GM23338 (cell line): Measurements from ENCODE around the gene ZC3H13. TPM values are rescaled to one million over a fixed set of nuclear protein-coding genes. Genes with fewer than 3 reads are reported as not detected.

ENCODE experiments used
- ATAC-seq: fragments of 200-7000 bp; cut with Tn5 transposase; 3 replicates; pipeline ENCODE4 v1.9.1; 2020
- DNase-seq: peaks from one replicate; pipeline ENCODE4 v3.0.0-alpha.2; 2015; ENCODE audit warnings: low spot score
- H2AFZ ChIP-seq: fragments of 200-600 bp; sonication (generic); 2 replicates; pipeline ENCODE4 v1.8.0; 2016; ENCODE audit warnings: antibody characterized with exemption, mild to moderate bottlenecking, moderate library complexity
- H3F3A ChIP-seq: fragments of 200-600 bp; sonication (generic); replicated peaks from 2 replicates; pipeline ENCODE4 v1.8.0; 2017; ENCODE audit warnings: antibody characterized with exemption, mixed run types, low read depth
- H3K27ac ChIP-seq: fragments of 200-600 bp; sonication (generic); 2 replicates; pipeline ENCODE4 v1.6.1; 2016; ENCODE audit warnings: low read depth
- H3K27me3 ChIP-seq: fragments of 200-600 bp; sonication (generic); 2 replicates; pipeline ENCODE4 v1.8.0; 2016; ENCODE audit warnings: mild to moderate bottlenecking, mixed run types, moderate library complexity; ENCODE audit not compliant: insufficient read depth
- H3K36me3 ChIP-seq: fragments of 200-600 bp; sonication (generic); 2 replicates; pipeline ENCODE4 v1.8.0; 2016; ENCODE audit warnings: mild to moderate bottlenecking; ENCODE audit not compliant: insufficient read depth
- H3K4me1 ChIP-seq: fragments of 200-600 bp; sonication (generic); 2 replicates; pipeline ENCODE4 v1.8.0; 2016; ENCODE audit warnings: mild to moderate bottlenecking, moderate library complexity; ENCODE audit not compliant: insufficient read depth
- H3K4me2 ChIP-seq: fragments of 200-600 bp; sonication (generic); 2 replicates; pipeline ENCODE4 v1.7.1; 2017; ENCODE audit warnings: mixed run types
- H3K4me3 ChIP-seq: fragments of 200-600 bp; sonication (generic); 2 replicates; pipeline ENCODE4 v1.6.1; 2016; ENCODE audit warnings: mixed run types
- H3K79me2 ChIP-seq: fragments of 200-600 bp; sonication (generic); replicated peaks from 2 replicates; pipeline ENCODE4 v1.8.0; 2017; ENCODE audit warnings: mild to moderate bottlenecking; ENCODE audit not compliant: insufficient read depth
- H3K9me2 ChIP-seq: fragments of 200-600 bp; sonication (generic); 2 replicates; pipeline ENCODE4 v1.8.0; 2017; ENCODE audit not compliant: insufficient read depth
- H4K20me1 ChIP-seq: fragments of 200-600 bp; sonication (generic); replicated peaks from 2 replicates; pipeline ENCODE4 v1.8.0; 2017; ENCODE audit warnings: mild to moderate bottlenecking; ENCODE audit not compliant: insufficient read depth
- H3K27ac Mint-ChIP-seq: 2 replicates; pipeline ENCODE4 v1.8.0; 2020; ENCODE audit warnings: inconsistent platforms, mild to moderate bottlenecking, moderate library complexity, mixed read lengths
- H3K27me3 Mint-ChIP-seq: 3 replicates; pipeline ENCODE4 v1.8.0; 2022; ENCODE audit warnings: low read depth, mild to moderate bottlenecking, moderate library complexity, mixed read lengths, inconsistent platforms; ENCODE audit not compliant: insufficient read depth, poor library complexity
- H3K36me3 Mint-ChIP-seq: 3 replicates; pipeline ENCODE4 v1.8.0; 2021; ENCODE audit warnings: low read depth, mild to moderate bottlenecking, inconsistent platforms, moderate library complexity, mixed read lengths
- H3K4me1 Mint-ChIP-seq: 3 replicates; pipeline ENCODE4 v1.8.0; 2020; ENCODE audit warnings: mild to moderate bottlenecking, inconsistent platforms, mixed read lengths
- H3K4me3 Mint-ChIP-seq: 3 replicates; pipeline ENCODE4 v1.8.0; 2021; ENCODE audit warnings: moderate library complexity, mild to moderate bottlenecking, inconsistent platforms, mixed read lengths
- H3K9me3 Mint-ChIP-seq: 3 replicates; pipeline ENCODE4 v1.8.0; 2020; ENCODE audit warnings: moderate library complexity, mild to moderate bottlenecking, inconsistent platforms, mixed read lengths
- ETS1 ChIP-seq: IDR thresholded peaks from 2 replicates; pipeline ENCODE4 v1.6.1; 2016; ENCODE audit warnings: antibody characterized with exemption
- EZH2phosphoT487 ChIP-seq: fragments of 200-600 bp; sonication (generic); IDR thresholded peaks from one replicate; pipeline ENCODE4 v1.8.1; 2018; ENCODE audit warnings: antibody characterized with exemption; ENCODE audit not compliant: unreplicated experiment
- POLR2AphosphoS5 ChIP-seq: IDR thresholded peaks from 2 replicates; pipeline ENCODE4 v1.6.1; 2016; ENCODE audit warnings: antibody characterized with exemption, low read depth
- polyA plus RNA-seq: library from polyadenylated mRNA; unstranded; fragments of >200 nt; fragmentation: Nextera tagmentation; extraction: Ambion mirVana; gene quantifications from 2 replicates; pipeline ENCODE4 v1.2.1, GENCODE V29; 2016
- total RNA-seq: library from RNA; depleted of rRNA; stranded (reverse); fragments of >200 nt; shearing (Covaris generic); gene quantifications from 2 replicates; pipeline ENCODE4 v1.2.3, GENCODE V29; 2014
- TF ChIP-seq, protein P1 (sequence below): IDR thresholded peaks from one replicate; pipeline ENCODE4 v1.6.1; 2018; ENCODE audit warnings: antibody characterized with exemption; ENCODE audit not compliant: unreplicated experiment

The ZC3H13 gene
- total and polyA plus RNA-seq, 2 experiments from 2014 or later = 39.6 to 125 TPM

- Histone ChIP-seq H4K20me1 (peaks cover 10% of the 10 kb centered on the region), H2AFZ (no peak overlapping the region), H3K4me1 (no peaks in the 10 kb centered on the region), H3K79me2 (peaks cover 89% of the 10 kb centered on the region), H3K27me3 (no peaks in the 10 kb centered on the region), H3K4me2 (no peak overlapping the region), H3K36me3 (no peaks in the 10 kb centered on the region; the same call in 1 of the 2 replicates), H3K27ac (no peak overlapping the region), H3K9me2 (no peaks in the 10 kb centered on the region), H3K4me3 (no peak overlapping the region), H3F3A (no peaks in the 10 kb centered on the region)
- ATAC-seq (no peak), DNase-seq (no peak)
- Mint-ChIP-seq H3K27me3 (no peaks in the 10 kb centered on the region), H3K9me3 (peaks cover 3% of the 10 kb centered on the region; the same call in 1 of the 3 replicates), H3K4me3 (no peak overlapping the region), H3K27ac (no peak overlapping the region), H3K36me3 (peaks cover 41% of the 10 kb centered on the region), H3K4me1 (no peaks in the 10 kb centered on the region)
- TF ChIP-seq EZH2phosphoT487 = no peak
Observed at GRCh38 chr13:46035066-46035465, 17.5 kb downstream of the ZC3H13 start.

DNA sequence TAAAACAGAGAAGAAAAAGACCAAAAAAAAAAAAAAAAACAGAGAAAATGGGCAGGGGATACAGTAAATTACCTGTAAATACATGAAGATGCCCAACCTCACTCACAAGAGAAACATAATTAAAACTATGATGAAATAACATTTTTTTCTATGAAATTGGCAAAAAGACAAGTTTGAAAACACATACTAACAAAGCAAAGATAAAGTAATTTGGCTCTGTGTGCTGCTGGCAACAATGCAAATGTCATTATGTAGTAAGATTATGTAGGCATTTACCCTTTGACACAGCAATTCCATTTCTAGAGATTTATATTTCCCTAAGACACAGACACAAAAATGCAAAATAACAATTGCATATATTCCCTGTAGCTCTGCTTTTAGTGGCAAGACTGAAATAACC, 20.2 kb downstream of the ZC3H13 start:
- no peaks in the 10 kb centered on the region for H3F3A ChIP-seq
- Mint-ChIP-seq H3K9me3 (peaks cover 6% of the 10 kb centered on the region; the same call in 1 of the 3 replicates), H3K27ac (no peak overlapping the region), H3K27me3 (no peaks in the 10 kb centered on the region), H3K36me3 (peaks cover 31% of the 10 kb centered on the region), H3K4me1 (no peaks in the 10 kb centered on the region), H3K4me3 (no peak overlapping the region)
- no peak overlapping the region for H2AFZ ChIP-seq
- H3K4me2 ChIP-seq = no peak overlapping the region
- H3K79me2 ChIP-seq = peaks cover 95% of the 10 kb centered on the region
- H3K4me1 ChIP-seq = no peaks in the 10 kb centered on the region
- H3K27me3 ChIP-seq = no peaks in the 10 kb centered on the region
- ATAC-seq (no peak), DNase-seq (no peak)
- H4K20me1 ChIP-seq = peaks cover 5% of the 10 kb centered on the region
- no peak overlapping the region for H3K4me3 ChIP-seq
- no peaks in the 10 kb centered on the region for H3K9me2 ChIP-seq
- no peaks in the 10 kb centered on the region; the same call in 1 of the 2 replicates for H3K36me3 ChIP-seq
- no peak for TF ChIP-seq ETS1
- H3K27ac ChIP-seq = no peak overlapping the region

- no peak overlapping the region for H3K27ac ChIP-seq
- H3K27me3 ChIP-seq = no peaks in the 10 kb centered on the region
- peaks cover 31% of the 10 kb centered on the region for H3K36me3 Mint-ChIP-seq
- no peaks in the 10 kb centered on the region for H3K27me3 Mint-ChIP-seq
- DNase-seq (no peak), ATAC-seq (no peak)
- H2AFZ ChIP-seq = no peak overlapping the region
- no peaks in the 10 kb centered on the region for H3K4me1 Mint-ChIP-seq
- peaks cover 95% of the 10 kb centered on the region for H3K79me2 ChIP-seq
- H3K4me3 Mint-ChIP-seq = no peak overlapping the region
- H3K4me2 ChIP-seq = no peak overlapping the region
- H3F3A ChIP-seq = no peaks in the 10 kb centered on the region
- H3K9me3 Mint-ChIP-seq = peaks cover 6% of the 10 kb centered on the region; the same call in 1 of the 3 replicates
- H3K9me2 ChIP-seq = no peaks in the 10 kb centered on the region
- H3K4me1 ChIP-seq = no peaks in the 10 kb centered on the region
- TF ChIP-seq ETS1 = no peak
- no peak for TF ChIP-seq POLR2AphosphoS5
- TF ChIP-seq, protein P1, sequence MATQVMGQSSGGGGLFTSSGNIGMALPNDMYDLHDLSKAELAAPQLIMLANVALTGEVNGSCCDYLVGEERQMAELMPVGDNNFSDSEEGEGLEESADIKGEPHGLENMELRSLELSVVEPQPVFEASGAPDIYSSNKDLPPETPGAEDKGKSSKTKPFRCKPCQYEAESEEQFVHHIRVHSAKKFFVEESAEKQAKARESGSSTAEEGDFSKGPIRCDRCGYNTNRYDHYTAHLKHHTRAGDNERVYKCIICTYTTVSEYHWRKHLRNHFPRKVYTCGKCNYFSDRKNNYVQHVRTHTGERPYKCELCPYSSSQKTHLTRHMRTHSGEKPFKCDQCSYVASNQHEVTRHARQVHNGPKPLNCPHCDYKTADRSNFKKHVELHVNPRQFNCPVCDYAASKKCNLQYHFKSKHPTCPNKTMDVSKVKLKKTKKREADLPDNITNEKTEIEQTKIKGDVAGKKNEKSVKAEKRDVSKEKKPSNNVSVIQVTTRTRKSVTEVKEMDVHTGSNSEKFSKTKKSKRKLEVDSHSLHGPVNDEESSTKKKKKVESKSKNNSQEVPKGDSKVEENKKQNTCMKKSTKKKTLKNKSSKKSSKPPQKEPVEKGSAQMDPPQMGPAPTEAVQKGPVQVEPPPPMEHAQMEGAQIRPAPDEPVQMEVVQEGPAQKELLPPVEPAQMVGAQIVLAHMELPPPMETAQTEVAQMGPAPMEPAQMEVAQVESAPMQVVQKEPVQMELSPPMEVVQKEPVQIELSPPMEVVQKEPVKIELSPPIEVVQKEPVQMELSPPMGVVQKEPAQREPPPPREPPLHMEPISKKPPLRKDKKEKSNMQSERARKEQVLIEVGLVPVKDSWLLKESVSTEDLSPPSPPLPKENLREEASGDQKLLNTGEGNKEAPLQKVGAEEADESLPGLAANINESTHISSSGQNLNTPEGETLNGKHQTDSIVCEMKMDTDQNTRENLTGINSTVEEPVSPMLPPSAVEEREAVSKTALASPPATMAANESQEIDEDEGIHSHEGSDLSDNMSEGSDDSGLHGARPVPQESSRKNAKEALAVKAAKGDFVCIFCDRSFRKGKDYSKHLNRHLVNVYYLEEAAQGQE = no peak
- H3K4me3 ChIP-seq = no peak overlapping the region
- H4K20me1 ChIP-seq = peaks cover 5% of the 10 kb centered on the region
- no peak overlapping the region for H3K27ac Mint-ChIP-seq
- no peaks in the 10 kb centered on the region; the same call in 1 of the 2 replicates for H3K36me3 ChIP-seq
Observed at GRCh38 chr13:46031581-46032263, 20.8 kb downstream of the ZC3H13 start.
